Chondrocyte (in vitro differentiated cells): ENCODE data around the gene MEIS2. TPM values are rescaled to one million over a fixed set of nuclear protein-coding genes. Genes with fewer than 3 reads are reported as not detected.

Experiments
- DNase-seq: peaks from one replicate; pipeline ENCODE4 v3.0.0; 2021; ENCODE audit warnings: mixed read lengths, low spot score
- H3K27ac Mint-ChIP-seq: one replicate; pipeline ENCODE4 v1.8.0; 2021; ENCODE audit warnings: mild to moderate bottlenecking, moderate library complexity, mixed read lengths; ENCODE audit not compliant: unreplicated experiment
- H3K27me3 Mint-ChIP-seq: 2 replicates; pipeline ENCODE4 v1.8.0; 2021; ENCODE audit warnings: low read depth, mixed read lengths
- H3K36me3 Mint-ChIP-seq: 2 replicates; pipeline ENCODE4 v1.8.0; 2021; ENCODE audit warnings: low read depth, mixed read lengths
- H3K4me1 Mint-ChIP-seq: 2 replicates; pipeline ENCODE4 v1.8.0; 2021; ENCODE audit warnings: low read depth, mild to moderate bottlenecking, mixed read lengths
- H3K4me3 Mint-ChIP-seq: one replicate; pipeline ENCODE4 v1.8.0; 2021; ENCODE audit warnings: mild to moderate bottlenecking, moderate library complexity, mixed read lengths; ENCODE audit not compliant: unreplicated experiment
- H3K9me3 Mint-ChIP-seq: 2 replicates; pipeline ENCODE4 v1.8.0; 2021; ENCODE audit warnings: low read depth, mixed read lengths
- total RNA-seq: library from RNA; stranded (reverse); gene quantifications from 3 replicates; pipeline ENCODE4 v1.2.1, GENCODE V29; 2021
- TF ChIP-seq, protein P1 (sequence below): fragments of 200-600 bp; sonication (generic); IDR thresholded peaks from 2 replicates; pipeline ENCODE4 v1.5.0; 2021; ENCODE audit warnings: antibody characterized with exemption, mild to moderate bottlenecking, moderate library complexity

Gene MEIS2
- total RNA-seq, 1 donor from 2014 or later: 28.3 TPM

DNA sequence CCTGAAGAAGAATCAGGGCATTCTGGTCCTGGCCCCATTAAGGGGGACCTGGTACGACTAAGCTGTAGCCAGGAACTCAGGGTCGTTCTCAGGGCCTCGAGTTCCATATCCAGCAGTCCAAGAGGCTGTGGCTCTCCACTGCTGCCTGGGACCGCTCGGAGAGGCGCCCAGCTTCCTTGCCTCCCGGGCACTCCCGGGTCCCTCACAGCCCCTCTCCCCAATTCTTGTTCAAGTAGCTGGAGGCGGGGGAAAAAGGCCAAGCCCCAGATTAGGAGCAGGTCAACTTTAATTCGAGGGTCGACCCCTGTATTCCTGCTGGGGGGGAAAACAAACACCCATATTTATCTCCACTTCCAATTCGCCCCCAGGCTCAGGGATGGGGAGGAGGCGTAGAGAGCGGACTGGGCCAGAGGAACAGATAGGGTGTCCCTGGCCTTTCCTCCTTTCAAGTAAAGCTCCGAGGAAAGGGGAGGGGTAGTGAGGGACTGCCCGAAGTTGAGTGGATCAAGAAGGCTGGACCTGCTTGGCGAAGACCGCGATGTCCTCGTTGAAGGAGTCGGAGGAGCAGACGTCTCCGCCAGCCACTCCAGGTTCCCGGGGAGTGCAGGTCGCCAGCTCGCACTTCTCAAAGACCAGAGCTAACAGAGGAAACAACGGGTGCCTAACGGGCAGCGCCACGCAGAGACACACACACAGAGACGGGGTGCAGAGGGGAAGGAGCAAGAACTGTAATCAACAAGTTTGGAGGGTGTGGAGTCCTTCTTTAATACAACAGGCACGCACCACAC is 4.4 kb downstream of the MEIS2 start:
- Mint-ChIP-seq H3K9me3 (no peaks in the 10 kb centered on the region), H3K4me1 (peaks cover 55% of the 10 kb centered on the region), H3K27ac (peak overlapping the region; percentile 100), H3K4me3 (peak overlapping the region; percentile 99), H3K27me3 (no peaks in the 10 kb centered on the region), H3K36me3 (peaks cover 24% of the 10 kb centered on the region)
- TF ChIP-seq, protein P1, sequence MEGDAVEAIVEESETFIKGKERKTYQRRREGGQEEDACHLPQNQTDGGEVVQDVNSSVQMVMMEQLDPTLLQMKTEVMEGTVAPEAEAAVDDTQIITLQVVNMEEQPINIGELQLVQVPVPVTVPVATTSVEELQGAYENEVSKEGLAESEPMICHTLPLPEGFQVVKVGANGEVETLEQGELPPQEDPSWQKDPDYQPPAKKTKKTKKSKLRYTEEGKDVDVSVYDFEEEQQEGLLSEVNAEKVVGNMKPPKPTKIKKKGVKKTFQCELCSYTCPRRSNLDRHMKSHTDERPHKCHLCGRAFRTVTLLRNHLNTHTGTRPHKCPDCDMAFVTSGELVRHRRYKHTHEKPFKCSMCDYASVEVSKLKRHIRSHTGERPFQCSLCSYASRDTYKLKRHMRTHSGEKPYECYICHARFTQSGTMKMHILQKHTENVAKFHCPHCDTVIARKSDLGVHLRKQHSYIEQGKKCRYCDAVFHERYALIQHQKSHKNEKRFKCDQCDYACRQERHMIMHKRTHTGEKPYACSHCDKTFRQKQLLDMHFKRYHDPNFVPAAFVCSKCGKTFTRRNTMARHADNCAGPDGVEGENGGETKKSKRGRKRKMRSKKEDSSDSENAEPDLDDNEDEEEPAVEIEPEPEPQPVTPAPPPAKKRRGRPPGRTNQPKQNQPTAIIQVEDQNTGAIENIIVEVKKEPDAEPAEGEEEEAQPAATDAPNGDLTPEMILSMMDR: no peak
- DNase-seq: no peak

DNA sequence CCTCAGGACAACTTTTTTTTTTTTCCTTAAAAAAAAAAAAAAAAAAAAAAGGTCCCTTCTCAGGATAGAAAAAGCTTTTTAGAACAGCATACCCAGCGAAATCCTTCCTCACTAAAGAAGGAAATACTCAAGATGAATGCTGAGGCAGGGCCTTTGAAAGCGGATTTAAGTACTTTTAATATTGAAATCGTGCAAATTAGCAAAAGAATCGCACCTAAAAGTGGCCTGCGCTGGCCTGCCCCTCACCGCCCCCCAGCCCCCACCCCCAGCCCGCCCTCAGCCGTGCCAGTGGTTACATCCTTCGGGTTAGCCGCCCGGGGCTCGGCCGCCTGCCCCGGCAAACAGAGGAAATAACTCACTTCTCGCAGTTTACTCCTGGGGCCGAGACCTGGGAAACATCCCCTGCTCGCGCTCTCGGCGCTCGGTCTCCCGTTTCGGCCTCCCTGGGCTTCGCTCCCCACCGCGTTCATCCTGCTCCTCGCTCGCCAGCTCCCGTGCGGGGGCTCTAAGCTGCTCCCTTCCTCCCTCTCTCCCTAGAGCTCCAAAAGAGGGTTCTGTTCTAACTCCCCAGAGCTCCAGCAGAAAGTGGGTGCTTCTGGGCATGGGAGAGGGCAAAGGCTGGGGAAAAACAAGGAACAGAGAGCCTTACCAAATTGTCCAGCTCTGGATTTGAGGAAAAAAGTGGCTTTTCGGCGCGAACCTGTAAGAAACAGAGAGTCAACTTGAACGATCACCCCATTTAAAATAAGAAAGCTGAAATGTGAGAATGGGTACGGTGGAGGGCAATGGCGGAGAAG is 5.2 kb downstream of the MEIS2 start:
- Mint-ChIP-seq H3K4me1 (peaks cover 55% of the 10 kb centered on the region), H3K36me3 (peaks cover 25% of the 10 kb centered on the region), H3K27me3 (no peaks in the 10 kb centered on the region), H3K9me3 (no peaks in the 10 kb centered on the region), H3K4me3 (peak overlapping the region; percentile 99), H3K27ac (peak overlapping the region; percentile 100)
- TF ChIP-seq, protein P1: no peak
- no peak for DNase-seq

DNA sequence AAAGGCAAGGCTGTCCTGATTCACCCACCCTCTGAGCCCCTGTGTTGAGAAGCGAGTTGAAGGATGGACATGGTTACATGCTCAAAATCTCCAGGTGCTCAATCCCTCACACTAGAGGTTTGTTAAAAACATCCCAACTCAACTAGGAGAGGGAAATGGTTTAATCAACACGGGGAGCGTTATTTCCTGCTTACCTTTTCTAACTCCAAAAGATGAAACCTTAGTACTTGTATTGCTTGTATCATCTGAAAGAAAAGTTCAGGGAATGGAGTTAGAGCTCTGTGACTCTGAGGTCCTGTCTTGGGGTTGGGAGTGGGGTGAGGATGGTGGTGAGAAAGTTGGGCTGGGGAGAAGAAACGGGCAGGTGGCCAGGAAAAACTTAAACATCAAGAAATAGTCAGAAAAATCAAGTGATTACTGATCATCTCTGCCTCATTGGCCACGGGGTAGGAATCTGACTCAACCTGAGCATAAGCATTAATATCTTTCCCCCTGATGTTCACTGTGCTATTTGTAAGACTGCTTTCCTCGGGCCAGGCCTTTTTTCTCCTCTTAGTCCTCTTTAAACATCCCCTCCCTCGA is 5.9 kb downstream of the MEIS2 start:
- Mint-ChIP-seq H3K9me3 (no peaks in the 10 kb centered on the region), H3K27me3 (no peaks in the 10 kb centered on the region), H3K27ac (peak overlapping the region; percentile 100), H3K4me3 (peak overlapping the region; percentile 99), H3K36me3 (peaks cover 25% of the 10 kb centered on the region), H3K4me1 (peaks cover 55% of the 10 kb centered on the region)
- TF ChIP-seq, protein P1: no peak
- DNase-seq: no peak

DNA sequence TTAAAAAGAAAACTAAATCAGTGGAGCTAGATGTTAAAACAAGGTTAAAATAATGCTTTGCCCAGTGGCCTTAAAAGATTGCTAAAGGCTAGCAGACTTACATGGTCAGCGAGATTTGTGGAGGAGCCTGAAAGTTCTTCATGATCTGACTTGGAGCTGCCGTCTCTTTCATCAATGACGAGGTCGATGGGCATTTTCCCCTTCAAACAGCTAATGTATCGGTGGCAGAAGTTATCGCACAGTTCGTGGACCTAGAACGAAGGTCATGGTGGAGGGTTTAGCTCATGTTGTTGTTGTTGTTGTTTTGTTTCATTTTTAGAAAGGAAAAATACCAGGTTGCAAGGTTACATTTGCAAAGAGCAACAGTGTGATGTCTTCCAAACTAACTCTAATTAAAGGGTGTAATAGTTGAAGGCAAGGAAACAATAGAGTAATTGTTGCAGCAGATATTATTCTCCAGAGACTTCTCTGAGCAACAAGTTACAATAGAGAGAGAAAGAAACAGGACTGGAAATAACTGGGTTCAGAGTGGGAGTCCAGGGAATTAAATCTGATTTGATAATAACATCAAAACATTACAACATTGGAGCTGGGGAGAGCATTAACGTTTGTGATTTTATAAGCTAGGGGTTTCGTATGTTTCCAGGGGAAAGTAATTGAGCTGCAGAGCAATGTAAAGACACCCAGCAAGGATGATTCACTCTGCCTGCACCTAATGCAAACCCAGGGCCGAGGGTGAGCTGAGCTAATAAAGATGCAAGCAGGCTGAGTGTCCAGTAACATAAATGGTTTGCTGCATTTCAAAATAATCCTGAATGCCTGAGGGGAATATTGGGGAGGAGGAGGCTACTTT is 6.6 kb downstream of the MEIS2 start:
- H3K27ac Mint-ChIP-seq: peak overlapping the region; percentile 100
- H3K4me3 Mint-ChIP-seq: no peak overlapping the region
- H3K27me3 Mint-ChIP-seq: no peaks in the 10 kb centered on the region

More for the DNA sequence above, 6.6 kb downstream of the MEIS2 start:
- peaks cover 61% of the 10 kb centered on the region for H3K4me1 Mint-ChIP-seq
- H3K9me3 Mint-ChIP-seq: no peaks in the 10 kb centered on the region
- DNase-seq: no peak
- TF ChIP-seq, protein P1: no peak
- H3K36me3 Mint-ChIP-seq: peaks cover 26% of the 10 kb centered on the region
